ENCODE results near the gene BCAS1.

GRCh38 chr20:53944796-53945195 lies 125.6 kb downstream of the BCAS1 start:
- TF ChIP-seq CTCF (IDR thresholded peaks at IDR 0.05) (no peak), POLR2A (IDR thresholded peaks at IDR 0.05) (no peak)
